Stimulated activated CD8-positive, alpha-beta memory T cell treated with anti-CD3 and anti-CD28 coated beads, Interleukin-2, amount 100 ng/mL, for 48 hours (primary cell): ENCODE data around the gene JAGN1.
"Not testable (repeated sequence)": the region's sequence is repeated elsewhere in the genome, so short reads cannot be mapped to it uniquely, and the experiment has no call there.

ENCODE experiments used
- DNase-seq, 2 donors: peaks; one replicate each; pipeline ENCODE4 v3.0.0-alpha.2; 2020; ENCODE audit warnings: low read depth in 2 of 2

Gene JAGN1

DNA sequence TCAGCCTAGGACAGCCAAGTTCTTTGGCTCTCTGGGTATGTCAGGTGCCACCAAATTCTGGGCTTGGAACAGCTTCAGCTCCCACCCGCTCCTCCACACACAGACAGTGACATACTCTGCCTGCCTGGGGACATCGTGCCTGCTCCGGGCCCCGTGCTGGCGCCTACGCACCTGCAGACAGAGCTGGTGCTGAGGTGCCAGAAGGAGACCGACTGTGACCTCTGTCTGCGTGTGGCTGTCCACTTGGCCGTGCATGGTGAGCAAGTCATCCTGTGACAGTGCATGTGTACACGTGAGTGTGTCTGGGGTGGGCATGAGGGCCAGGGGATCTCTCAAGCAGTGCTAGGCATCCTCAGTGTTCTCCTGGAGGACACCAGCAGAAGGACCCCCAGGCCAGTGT, 27.4 kb downstream of the JAGN1 start:
- no peak for DNase-seq

DNA sequence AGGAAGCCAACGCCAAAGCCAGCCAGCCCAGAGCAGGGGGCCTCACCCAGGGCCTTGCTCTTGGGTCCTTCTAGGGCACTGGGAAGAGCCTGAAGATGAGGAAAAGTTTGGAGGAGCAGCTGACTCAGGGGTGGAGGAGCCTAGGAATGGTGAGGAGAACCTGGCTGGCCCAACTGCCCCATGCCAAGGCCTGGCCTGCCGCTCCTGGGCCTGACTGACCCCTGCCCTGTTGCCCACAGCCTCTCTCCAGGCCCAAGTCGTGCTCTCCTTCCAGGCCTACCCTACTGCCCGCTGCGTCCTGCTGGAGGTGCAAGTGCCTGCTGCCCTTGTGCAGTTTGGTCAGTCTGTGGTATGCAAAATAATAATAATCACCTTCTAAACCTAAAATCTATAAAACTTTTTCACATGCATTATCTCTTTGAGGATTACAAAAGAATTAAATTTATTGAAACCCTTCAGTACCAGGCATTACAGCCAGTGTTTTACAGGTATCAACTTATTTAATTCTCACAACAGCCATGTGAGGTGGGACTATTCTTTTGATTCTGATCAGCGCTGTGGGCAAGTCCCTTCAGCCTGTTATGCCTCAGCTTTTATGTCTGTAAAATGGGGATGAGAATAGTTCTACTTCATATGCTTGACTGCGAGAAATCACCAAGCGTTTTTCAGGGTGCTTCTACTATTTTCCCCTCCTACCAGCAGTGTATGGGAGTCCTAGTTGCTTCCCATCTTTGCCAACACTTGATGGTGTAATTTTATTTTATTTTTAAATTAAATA, 28.0 kb downstream of the JAGN1 start:
- DNase-seq, result no peak

DNA sequence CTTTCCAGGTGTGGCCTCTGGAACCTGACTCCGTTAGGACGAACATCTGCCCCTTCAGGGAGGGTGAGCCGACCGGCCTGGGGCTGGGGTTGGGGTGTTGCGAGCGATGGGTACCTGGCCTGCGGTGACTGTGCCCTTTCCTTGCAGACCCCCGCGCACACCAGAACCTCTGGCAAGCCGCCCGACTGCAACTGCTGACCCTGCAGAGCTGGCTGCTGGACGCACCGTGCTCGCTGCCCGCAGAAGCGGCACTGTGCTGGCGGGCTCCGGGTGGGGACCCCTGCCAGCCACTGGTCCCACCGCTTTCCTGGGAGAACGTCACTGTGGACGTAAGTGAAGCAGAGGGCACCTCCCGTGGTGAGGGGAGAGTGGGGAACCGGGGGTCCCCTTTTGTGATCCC, 37.7 kb downstream of the JAGN1 start:
- DNase-seq, result no peak

DNA sequence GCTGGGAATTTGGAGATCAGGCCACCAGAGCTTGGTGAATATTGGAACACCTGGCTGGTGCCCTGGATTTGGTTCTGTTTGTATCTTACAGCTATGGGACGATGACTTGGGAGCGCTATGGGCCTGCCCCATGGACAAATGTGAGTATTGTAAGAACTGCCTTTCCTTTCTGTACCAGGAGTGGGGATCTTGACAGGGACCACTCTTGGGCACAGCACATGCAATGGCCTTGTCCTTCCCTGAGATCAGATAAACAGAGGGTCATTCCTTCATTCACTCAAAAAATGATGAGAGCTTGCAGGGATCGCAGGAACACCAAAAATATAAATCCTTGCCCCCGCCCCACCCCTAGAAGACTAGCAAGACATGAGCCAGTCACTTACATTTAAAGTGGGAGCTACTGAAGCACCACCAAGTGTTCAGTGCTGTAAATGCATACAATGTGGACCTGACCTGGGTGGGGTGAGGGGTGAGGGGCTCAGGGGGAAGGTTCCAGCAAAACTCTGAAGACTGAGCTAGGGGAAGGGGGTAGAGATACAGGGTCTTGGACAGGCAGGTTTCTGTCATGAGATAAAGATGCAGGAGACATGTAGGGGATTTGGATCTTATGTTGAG, 40.5 kb downstream of the JAGN1 start:
- no peak for DNase-seq

DNA sequence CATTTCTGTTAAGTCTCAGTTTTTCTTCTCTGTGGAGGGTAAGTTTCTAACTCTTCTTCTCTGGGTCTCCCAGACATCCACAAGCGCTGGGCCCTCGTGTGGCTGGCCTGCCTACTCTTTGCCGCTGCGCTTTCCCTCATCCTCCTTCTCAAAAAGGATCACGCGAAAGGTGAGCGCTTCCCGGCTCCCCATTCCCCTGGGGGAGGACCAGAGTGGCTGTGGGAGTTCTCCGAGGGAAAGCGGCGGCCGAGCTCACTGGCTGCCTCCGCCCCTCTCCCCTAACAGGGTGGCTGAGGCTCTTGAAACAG, 42.1 kb downstream of the JAGN1 start:
- no peak for DNase-seq

DNA sequence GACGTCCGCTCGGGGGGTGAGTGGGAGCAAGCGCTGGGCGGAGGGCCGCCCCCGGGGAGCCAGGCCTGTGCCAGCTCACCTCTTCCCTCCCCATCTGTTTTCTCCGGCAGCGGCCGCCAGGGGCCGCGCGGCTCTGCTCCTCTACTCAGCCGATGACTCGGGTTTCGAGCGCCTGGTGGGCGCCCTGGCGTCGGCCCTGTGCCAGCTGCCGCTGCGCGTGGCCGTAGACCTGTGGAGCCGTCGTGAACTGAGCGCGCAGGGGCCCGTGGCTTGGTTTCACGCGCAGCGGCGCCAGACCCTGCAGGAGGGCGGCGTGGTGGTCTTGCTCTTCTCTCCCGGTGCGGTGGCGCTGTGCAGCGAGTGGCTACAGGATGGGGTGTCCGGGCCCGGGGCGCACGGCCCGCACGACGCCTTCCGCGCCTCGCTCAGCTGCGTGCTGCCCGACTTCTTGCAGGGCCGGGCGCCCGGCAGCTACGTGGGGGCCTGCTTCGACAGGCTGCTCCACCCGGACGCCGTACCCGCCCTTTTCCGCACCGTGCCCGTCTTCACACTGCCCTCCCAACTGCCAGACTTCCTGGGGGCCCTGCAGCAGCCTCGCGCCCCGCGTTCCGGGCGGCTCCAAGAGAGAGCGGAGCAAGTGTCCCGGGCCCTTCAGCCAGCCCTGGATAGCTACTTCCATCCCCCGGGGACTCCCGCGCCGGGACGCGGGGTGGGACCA, 42.6 kb downstream of the JAGN1 start:
- peak; percentile 80 to 84 for DNase-seq

DNA sequence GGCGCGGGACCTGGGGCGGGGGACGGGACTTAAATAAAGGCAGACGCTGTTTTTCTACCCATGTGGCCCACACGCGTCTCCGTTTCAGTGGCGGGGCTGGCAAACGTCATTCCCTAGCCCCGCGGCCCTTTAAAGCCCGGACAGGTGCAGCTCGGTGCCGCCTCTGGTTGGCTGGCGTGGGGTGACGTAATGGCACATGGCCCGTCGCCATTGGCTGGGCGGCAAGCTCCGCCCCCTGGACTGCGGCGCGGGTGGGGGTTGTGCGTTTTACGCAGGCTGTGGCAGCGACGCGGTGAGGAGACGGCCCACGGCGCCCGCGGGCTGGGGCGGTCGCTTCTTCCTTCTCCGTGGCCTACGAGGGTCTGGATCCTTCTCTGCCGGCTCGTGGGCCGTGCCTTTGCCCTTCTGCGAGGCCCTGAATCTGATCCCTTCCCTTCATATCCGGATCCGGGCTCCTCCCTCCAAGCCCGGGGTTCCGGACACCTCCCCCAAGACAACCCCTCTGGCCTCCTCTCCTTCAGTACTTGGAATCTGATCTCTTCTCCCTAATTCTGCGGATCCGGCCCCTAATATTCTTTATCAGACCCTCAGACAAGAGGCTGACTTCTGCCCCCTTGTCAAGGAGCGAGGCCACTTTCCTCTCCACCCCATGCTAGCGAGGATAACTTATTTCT, 43.3 kb downstream of the JAGN1 start, which contains the start of gene CRELD1:
CRELD1 (plus strand) TSS at position 274 of the 674 bp plus-strand sequence. CDS start 605 bp downstream, outside the sequence.
- DNase-seq, result peak; percentile 95 to 96

DNA sequence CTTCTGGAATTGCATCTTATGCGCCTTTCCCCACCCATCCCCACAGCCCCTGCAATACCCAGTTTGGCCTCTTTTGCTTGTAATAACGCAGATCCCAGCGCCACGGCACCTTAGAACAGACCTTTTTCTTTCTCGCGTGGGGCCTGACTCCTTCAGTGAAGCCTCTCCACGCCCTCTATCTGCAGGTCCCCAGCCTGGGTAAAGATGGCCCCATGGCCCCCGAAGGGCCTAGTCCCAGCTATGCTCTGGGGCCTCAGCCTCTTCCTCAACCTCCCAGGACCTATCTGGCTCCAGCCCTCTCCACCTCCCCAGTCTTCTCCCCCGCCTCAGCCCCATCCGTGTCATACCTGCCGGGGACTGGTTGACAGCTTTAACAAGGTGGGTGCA, 43.8 kb downstream of the JAGN1 start:
- no peak for DNase-seq

DNA sequence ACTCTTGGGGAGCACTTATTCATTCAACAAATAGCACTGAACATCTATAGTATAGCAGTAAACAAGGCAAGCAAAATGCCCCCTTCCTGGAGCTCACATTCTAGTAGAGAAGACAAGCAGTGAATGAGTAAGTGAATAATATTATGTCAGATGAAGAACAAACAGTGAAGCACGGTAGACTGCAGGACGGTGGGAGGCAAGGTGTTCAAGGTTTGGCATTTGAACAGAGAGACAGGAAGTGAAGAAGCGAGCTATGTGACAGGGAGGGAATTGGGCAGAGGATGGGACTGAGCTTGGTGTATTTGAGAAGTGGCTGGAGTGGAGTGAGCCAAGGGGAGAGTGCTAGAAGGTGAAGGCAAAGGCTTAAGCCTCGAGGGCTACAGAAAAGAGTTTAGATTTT, 44.6 kb downstream of the JAGN1 start:
- no peak for DNase-seq

DNA sequence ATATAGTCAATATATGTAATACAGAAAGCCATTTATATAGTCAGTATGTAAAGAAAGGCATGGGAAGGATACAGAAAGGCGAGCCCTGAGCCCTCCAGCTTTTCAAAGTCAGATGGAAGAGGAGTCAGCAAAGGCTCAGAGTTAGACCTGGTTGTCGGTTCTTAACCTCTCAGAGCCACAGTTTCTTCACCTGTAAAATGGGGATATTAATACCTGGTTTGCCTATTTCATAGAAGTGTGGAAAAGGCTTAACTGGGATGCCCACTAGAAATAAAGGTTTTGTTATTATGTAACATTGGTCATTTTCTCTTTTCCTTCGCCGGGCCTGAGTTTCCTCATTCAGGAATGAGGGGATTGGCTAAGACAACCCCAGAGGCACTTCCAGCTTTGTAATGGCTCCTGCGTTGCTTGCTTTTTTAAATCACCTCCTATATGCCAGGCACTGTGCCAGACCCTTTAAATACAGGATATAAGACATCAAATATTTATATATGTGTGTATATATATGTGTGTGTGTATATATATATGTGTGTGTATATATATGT, 45.6 kb downstream of the JAGN1 start:
- DNase-seq, result no peak

DNA sequence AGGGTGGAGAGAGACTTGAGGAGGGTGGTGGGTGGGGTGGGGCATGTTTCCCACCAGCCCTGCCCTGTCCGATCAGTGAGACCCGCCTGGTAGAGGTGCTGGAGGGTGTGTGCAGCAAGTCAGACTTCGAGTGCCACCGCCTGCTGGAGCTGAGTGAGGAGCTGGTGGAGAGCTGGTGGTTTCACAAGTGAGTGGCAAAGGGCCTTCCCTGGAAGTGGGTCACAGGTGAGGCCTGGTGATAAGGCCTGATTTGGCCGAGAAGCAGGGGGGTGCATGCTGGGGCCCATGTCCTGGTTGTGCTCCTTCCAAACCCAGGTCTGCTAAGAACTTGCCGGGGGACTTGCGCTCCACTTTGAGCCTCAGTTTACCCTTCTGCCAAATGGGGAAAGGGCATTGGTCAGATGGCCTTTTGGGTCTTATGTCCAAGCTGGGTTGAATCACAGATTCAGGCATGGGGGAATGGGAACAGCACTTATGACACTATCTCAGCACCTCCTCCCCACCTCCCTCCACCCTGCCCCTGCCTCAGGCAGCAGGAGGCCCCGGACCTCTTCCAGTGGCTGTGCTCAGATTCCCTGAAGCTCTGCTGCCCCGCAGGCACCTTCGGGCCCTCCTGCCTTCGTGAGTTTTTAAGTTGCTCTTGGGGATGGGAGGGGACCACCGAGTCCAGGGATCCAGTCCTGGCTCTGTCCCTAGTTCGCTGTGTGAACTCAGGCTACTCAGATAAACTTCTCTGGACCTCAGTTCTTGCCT, 47.3 kb downstream of the JAGN1 start:
- DNase-seq, result no peak

DNA sequence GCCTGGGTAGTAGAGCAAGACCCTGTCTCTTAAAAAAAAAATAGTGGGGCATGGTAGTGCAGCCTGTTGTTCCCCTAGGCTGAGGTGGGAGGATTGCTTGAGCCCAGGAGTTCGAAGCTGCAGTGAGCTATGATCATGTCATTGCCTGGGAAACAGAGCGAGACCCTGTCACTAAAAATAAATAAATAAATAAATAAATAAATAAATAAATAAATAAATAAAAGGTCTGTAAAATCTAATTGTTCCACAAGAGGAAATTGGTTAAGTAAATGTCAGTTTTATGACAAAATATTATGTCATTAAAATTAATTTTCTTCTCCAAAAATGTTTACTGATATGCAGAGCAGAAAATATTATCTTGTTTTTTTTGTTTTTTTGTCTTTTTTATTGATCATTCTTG, 48.6 kb downstream of the JAGN1 start:
- DNase-seq, result no peak

DNA sequence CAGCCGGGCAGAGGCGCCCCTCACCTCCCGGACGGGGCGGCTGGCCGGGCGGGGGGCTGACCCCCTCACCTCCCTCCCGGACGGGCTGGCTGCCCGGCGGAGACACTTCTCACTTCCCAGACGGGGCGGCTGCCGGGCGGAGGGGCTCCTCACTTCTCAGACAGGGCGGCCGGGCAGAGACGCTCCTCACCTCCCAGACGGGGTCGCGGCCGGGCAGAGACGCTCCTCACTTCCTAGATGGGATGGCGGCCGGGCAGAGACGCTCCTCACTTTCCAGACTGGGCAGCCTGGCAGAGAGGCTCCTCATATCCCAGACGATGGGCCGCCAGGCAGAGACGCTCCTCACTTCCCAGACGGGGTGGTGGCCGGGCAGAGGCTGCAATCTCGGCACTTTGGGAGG, 49.5 kb downstream of the JAGN1 start:
- DNase-seq, result not testable (repeated sequence)

DNA sequence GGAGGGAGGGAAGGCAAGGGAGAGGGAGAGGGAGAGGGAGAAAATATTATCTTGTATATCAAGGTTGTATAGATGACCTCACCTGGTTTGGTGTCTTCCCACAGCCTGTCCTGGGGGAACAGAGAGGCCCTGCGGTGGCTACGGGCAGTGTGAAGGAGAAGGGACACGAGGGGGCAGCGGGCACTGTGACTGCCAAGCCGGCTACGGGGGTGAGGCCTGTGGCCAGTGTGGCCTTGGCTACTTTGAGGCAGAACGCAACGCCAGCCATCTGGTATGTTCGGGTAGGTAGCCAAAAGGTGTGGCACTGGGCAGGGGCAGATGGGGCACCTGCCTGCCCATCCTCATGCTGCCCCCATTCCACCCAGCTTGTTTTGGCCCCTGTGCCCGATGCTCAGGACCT, 50.3 kb downstream of the JAGN1 start:
- no peak for DNase-seq

DNA sequence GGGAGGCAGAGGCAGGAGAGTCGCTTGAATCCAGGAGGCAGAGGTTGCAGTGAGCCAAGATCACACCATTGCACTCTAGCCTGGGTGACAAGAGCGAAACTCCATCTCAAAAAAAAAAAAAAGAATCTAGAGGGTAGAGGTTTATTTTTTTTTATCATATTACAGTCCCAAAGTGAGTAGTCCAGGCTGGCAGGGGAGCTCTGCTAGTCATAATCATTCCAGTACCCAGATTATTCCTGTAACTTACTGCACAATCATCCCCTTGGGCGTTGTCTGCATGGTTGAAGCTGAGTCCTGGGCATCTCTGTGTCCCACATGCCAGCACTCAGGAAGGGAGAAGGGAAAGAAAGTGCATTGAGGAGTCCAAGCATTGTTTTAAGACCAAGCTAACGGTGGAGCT, 51.8 kb downstream of the JAGN1 start:
- no peak for DNase-seq

DNA sequence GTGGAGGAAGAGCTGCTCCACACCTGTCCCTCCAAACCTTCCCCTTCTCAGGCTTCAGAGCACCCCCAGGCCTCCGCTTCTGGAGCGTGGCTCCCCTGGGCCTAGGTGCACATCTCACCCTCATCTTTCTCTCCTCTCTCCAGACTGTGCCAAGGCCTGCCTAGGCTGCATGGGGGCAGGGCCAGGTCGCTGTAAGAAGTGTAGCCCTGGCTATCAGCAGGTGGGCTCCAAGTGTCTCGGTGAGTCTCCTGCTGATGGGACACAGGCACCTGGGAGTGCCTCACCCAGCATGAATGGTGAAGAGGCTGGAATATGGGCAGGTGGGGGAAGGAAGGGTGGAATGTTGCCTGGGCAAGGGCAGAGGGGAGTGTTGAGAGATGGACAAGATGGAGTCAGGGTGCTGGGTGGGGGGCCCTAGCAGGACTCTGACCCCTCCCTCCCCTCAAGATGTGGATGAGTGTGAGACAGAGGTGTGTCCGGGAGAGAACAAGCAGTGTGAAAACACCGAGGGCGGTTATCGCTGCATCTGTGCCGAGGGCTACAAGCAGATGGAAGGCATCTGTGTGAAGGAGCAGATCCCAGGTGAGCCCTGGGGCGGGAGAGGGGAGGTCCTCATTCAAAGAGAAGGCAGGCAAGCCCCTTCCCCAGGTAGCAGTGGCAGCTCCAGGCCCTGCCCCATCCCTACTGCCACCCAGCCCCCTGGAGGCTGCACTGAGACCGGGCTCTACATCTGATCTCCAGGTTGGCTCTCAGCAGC, 52.7 kb downstream of the JAGN1 start:
- no peak for DNase-seq
